T-helper 1 cell treated with Interleukin-12 subunit alpha and Interleukin-12 subunit beta and Interleukin-4 antibody, amounts not matched to agents 30 μg/mL and 1 μg/mL, for 36 hours (primary cell): ENCODE data around the gene ZNF101.
A peak's percentile ranks its signal among the peaks of the same experiment; 100 is the strongest.

Source experiments
- H3K27ac Mint-ChIP-seq: one replicate; pipeline ENCODE4 v1.8.0; 2021; ENCODE audit warnings: mild to moderate bottlenecking, mixed read lengths
- H3K27me3 Mint-ChIP-seq: one replicate; pipeline ENCODE4 v1.8.0; 2021; ENCODE audit warnings: low read depth, mixed read lengths
- H3K36me3 Mint-ChIP-seq: one replicate; pipeline ENCODE4 v1.8.0; 2021; ENCODE audit warnings: low read depth, mixed read lengths
- H3K4me1 Mint-ChIP-seq: one replicate; pipeline ENCODE4 v1.8.0; 2021; ENCODE audit warnings: low read depth, mixed read lengths
- H3K4me3 Mint-ChIP-seq: one replicate; pipeline ENCODE4 v1.8.0; 2021; ENCODE audit warnings: mild to moderate bottlenecking, moderate library complexity, mixed read lengths
- H3K9me3 Mint-ChIP-seq: one replicate; pipeline ENCODE4 v1.8.0; 2021; ENCODE audit warnings: mixed read lengths

ZNF101 gene

GRCh38 chr19:19649580-19649995, 19.1 kb upstream of the ZNF101 start:
- no peak overlapping the region for H3K27ac Mint-ChIP-seq
- no peak overlapping the region for H3K4me3 Mint-ChIP-seq
- peaks cover 36% of the 10 kb centered on the region for H3K36me3 Mint-ChIP-seq
- H3K27me3 Mint-ChIP-seq: no peaks in the 10 kb centered on the region
- H3K4me1 Mint-ChIP-seq: peaks cover 4% of the 10 kb centered on the region
- H3K9me3 Mint-ChIP-seq: no peaks in the 10 kb centered on the region

- Mint-ChIP-seq H3K27me3 (no peaks in the 10 kb centered on the region), H3K4me1 (peaks cover 4% of the 10 kb centered on the region), H3K27ac (no peak overlapping the region), H3K36me3 (peaks cover 38% of the 10 kb centered on the region), H3K4me3 (no peak overlapping the region), H3K9me3 (no peaks in the 10 kb centered on the region)
Measured at GRCh38 chr19:19650331-19650730, 18.3 kb upstream of the ZNF101 start.

- H3K36me3 Mint-ChIP-seq: peaks cover 34% of the 10 kb centered on the region
- H3K9me3 Mint-ChIP-seq: no peaks in the 10 kb centered on the region
- H3K4me1 Mint-ChIP-seq: peaks cover 4% of the 10 kb centered on the region
- no peak overlapping the region for H3K27ac Mint-ChIP-seq
- no peaks in the 10 kb centered on the region for H3K27me3 Mint-ChIP-seq
- no peak overlapping the region for H3K4me3 Mint-ChIP-seq
Measured at GRCh38 chr19:19651076-19651475, 17.6 kb upstream of the ZNF101 start.

- H3K9me3 Mint-ChIP-seq: no peaks in the 10 kb centered on the region
- H3K27ac Mint-ChIP-seq: no peak overlapping the region
- H3K4me3 Mint-ChIP-seq: no peak overlapping the region
- no peaks in the 10 kb centered on the region for H3K27me3 Mint-ChIP-seq
- H3K4me1 Mint-ChIP-seq: peaks cover 4% of the 10 kb centered on the region
- H3K36me3 Mint-ChIP-seq: peaks cover 40% of the 10 kb centered on the region
Measured at GRCh38 chr19:19652482-19653295, 15.9 kb upstream of the ZNF101 start.

- Mint-ChIP-seq H3K27ac (no peak overlapping the region), H3K4me3 (no peak overlapping the region), H3K4me1 (peaks cover 4% of the 10 kb centered on the region), H3K36me3 (peaks cover 45% of the 10 kb centered on the region), H3K27me3 (no peaks in the 10 kb centered on the region), H3K9me3 (no peaks in the 10 kb centered on the region)
Measured at GRCh38 chr19:19653597-19654147, 15.0 kb upstream of the ZNF101 start.

GRCh38 chr19:19654441-19654840, 14.2 kb upstream of the ZNF101 start:
- no peaks in the 10 kb centered on the region for H3K9me3 Mint-ChIP-seq
- H3K4me3 Mint-ChIP-seq: no peak overlapping the region
- H3K36me3 Mint-ChIP-seq: peaks cover 42% of the 10 kb centered on the region
- peaks cover 4% of the 10 kb centered on the region for H3K4me1 Mint-ChIP-seq
- H3K27me3 Mint-ChIP-seq: no peaks in the 10 kb centered on the region
- no peak overlapping the region for H3K27ac Mint-ChIP-seq

GRCh38 chr19:19655051-19655594, 13.5 kb upstream of the ZNF101 start:
- Mint-ChIP-seq H3K4me1 (peaks cover 4% of the 10 kb centered on the region), H3K27ac (no peak overlapping the region), H3K27me3 (no peaks in the 10 kb centered on the region), H3K36me3 (peaks cover 44% of the 10 kb centered on the region), H3K4me3 (no peak overlapping the region), H3K9me3 (no peaks in the 10 kb centered on the region)

GRCh38 chr19:19655641-19656343, 12.8 kb upstream of the ZNF101 start:
- H3K27me3 Mint-ChIP-seq: no peaks in the 10 kb centered on the region
- no peaks in the 10 kb centered on the region for H3K9me3 Mint-ChIP-seq
- peaks cover 4% of the 10 kb centered on the region for H3K4me1 Mint-ChIP-seq
- H3K36me3 Mint-ChIP-seq: peaks cover 37% of the 10 kb centered on the region
- H3K4me3 Mint-ChIP-seq: no peak overlapping the region
- no peak overlapping the region for H3K27ac Mint-ChIP-seq

- Mint-ChIP-seq H3K9me3 (no peaks in the 10 kb centered on the region), H3K4me3 (no peak overlapping the region), H3K27ac (no peak overlapping the region), H3K36me3 (peaks cover 43% of the 10 kb centered on the region), H3K4me1 (peaks cover 10% of the 10 kb centered on the region), H3K27me3 (no peaks in the 10 kb centered on the region)
Measured at GRCh38 chr19:19656451-19657396, 11.9 kb upstream of the ZNF101 start.

- H3K4me1 Mint-ChIP-seq: peaks cover 17% of the 10 kb centered on the region
- H3K4me3 Mint-ChIP-seq: no peak overlapping the region
- no peaks in the 10 kb centered on the region for H3K9me3 Mint-ChIP-seq
- H3K27ac Mint-ChIP-seq: peak overlapping the region; percentile 49
- H3K27me3 Mint-ChIP-seq: no peaks in the 10 kb centered on the region
- peaks cover 47% of the 10 kb centered on the region for H3K36me3 Mint-ChIP-seq
Measured at GRCh38 chr19:19657397-19657783, 11.2 kb upstream of the ZNF101 start.

GRCh38 chr19:19659646-19660245, 8.9 kb upstream of the ZNF101 start:
- peaks cover 20% of the 10 kb centered on the region for H3K4me1 Mint-ChIP-seq
- peaks cover 43% of the 10 kb centered on the region for H3K36me3 Mint-ChIP-seq
- no peaks in the 10 kb centered on the region for H3K9me3 Mint-ChIP-seq
- no peaks in the 10 kb centered on the region for H3K27me3 Mint-ChIP-seq
- H3K4me3 Mint-ChIP-seq: no peak overlapping the region
- no peak overlapping the region for H3K27ac Mint-ChIP-seq

GRCh38 chr19:19661141-19661674, 7.4 kb upstream of the ZNF101 start:
- H3K4me1 Mint-ChIP-seq: peaks cover 20% of the 10 kb centered on the region
- no peaks in the 10 kb centered on the region for H3K27me3 Mint-ChIP-seq
- peak overlapping the region; percentile 90 for H3K27ac Mint-ChIP-seq
- no peaks in the 10 kb centered on the region for H3K9me3 Mint-ChIP-seq
- H3K36me3 Mint-ChIP-seq: peaks cover 37% of the 10 kb centered on the region
- H3K4me3 Mint-ChIP-seq: peak overlapping the region; percentile 87

GRCh38 chr19:19661675-19662251, 6.9 kb upstream of the ZNF101 start:
- peak overlapping the region; percentile 90 for H3K27ac Mint-ChIP-seq
- H3K4me3 Mint-ChIP-seq: peak overlapping the region; percentile 87

More at GRCh38 chr19:19661675-19662251, 6.9 kb upstream of the ZNF101 start:
- H3K27me3 Mint-ChIP-seq: no peaks in the 10 kb centered on the region
- H3K4me1 Mint-ChIP-seq: peaks cover 20% of the 10 kb centered on the region
- H3K9me3 Mint-ChIP-seq: no peaks in the 10 kb centered on the region
- H3K36me3 Mint-ChIP-seq: peaks cover 38% of the 10 kb centered on the region
